ENCODE results near the gene BGLAP. TPM values are rescaled to one million over a fixed set of nuclear protein-coding genes. Genes with fewer than 3 reads are reported as not detected.

BGLAP gene
- total RNA-seq, 4 donors from 2014 or later = 1.1 to 2.1 TPM; not detected in 2

DNA sequence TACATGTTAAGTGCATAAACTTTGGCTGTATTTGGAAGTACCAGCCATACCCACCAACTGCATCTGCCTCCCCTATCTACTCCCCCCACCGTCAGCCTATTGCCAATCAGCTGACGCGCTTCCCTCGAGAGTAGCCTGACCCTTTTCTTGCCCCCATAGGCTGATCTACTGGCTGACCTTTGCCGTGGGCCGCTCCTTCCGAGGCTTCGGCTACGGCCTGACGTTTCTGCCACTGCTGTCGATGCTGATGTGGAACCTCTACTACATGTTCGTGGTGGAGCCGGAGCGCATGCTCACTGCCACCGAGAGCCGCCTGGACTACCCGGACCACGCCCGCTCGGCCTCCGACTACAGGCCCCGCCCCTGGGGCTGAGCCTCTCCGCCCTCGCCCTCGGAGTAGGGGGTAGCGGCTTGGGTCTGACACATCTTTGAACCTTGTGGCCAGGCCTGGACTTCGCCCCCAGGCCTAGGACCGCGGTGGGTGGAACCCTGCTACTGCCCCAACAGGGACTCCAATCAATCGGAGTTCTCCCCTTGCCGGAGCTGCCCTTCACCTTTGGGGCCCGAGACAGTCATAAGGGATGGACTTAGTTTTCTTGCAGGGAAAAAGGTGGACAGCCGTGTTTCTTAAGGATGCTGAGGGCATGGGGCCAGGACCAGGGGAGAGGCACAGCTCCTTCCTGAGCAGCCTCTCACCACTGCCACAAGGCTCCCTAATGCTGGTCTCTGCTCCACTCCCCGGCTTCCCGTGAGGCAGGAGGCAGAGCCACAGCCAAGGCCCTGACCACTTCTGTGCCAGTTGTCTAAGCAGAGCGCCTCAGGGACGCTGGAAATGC is 49.5 kb downstream of the BGLAP start:
- Histone ChIP-seq H3K36me3 (no peaks in the 10 kb centered on the region), H3K9me3 (no peaks in the 10 kb centered on the region), H3K27me3 (no peaks in the 10 kb centered on the region), H3K4me3 (peak overlapping the region; percentile 18 to 54 (median 34)), H3K4me1 (peaks cover 0 to 24% (median 0%) of the 10 kb centered on the region in 4 donors), H3K27ac (peak overlapping the region; percentile 39 to 75 (median 64))
- TF ChIP-seq POLR2A (IDR thresholded peaks at IDR 0.05) = peak; percentile 28 to 73
- no peak for TF ChIP-seq CTCF (IDR thresholded peaks at IDR 0.05)
- DNase-seq = peak; percentile 65 to 95 (median 94)

Small RNA genes lying within 50 kb of the gene (small RNA-seq; reads per million reads assigned to genes)
- 0 reads per million in 2 donors for gene RF00568

Other genes starting within 250 kb of the BGLAP start
- gene SSR2, start 221.2 kb upstream of the BGLAP start, total RNA-seq = 100 to 1,000 TPM; 133 to 269 (median 202) TPM
- gene UBQLN4, start 188.4 kb upstream of the BGLAP start, total RNA-seq = 10 to 100 TPM; 16.3 to 22.5 (median 21.4) TPM
- 10 to 100 TPM; 40.4 to 75.5 (median 54.1) TPM for gene LAMTOR2, start 187.4 kb upstream of the BGLAP start, total RNA-seq
- 100 to 1,000 TPM in 3 of 4 donors, 10 to 100 TPM in 1; 96.6 to 188 (median 146) TPM for gene RAB25, start 181.0 kb upstream of the BGLAP start, total RNA-seq
- gene MEX3A, start 159.7 kb upstream of the BGLAP start, total RNA-seq = 1 to 10 TPM in 1 of 4 donors, under 1 TPM in 1, not detected in 2; 0.80 to 2.1 TPM
- 100 to 1,000 TPM; 201 to 295 (median 211) TPM for gene LMNA, start 127.5 kb upstream of the BGLAP start, total RNA-seq
- gene SEMA4A, start 88.6 kb upstream of the BGLAP start, total RNA-seq = 10 to 100 TPM in 1 of 4 donors, 1 to 10 TPM in 3; 1.5 to 19.0 (median 3.2) TPM
- gene SLC25A44, start 48.1 kb upstream of the BGLAP start, total RNA-seq = 10 to 100 TPM; 15.7 to 40.6 (median 33.7) TPM
- 10 to 100 TPM; 39.9 to 52.8 (median 43.6) TPM for gene PMF1, start 29.2 kb upstream of the BGLAP start, total RNA-seq
- gene PAQR6, start 5.9 kb downstream of the BGLAP start, total RNA-seq = 1 to 10 TPM in 3 of 4 donors, under 1 TPM in 1; 0.70 to 7.4 (median 4.1) TPM
- 100 to 1,000 TPM in 2 of 4 donors, 10 to 100 TPM in 2; 70.1 to 139 (median 103) TPM for gene SMG5, start 40.6 kb downstream of the BGLAP start, total RNA-seq
- gene TMEM79, start 42.1 kb downstream of the BGLAP start, total RNA-seq = 1 to 10 TPM; 1.9 to 9.7 (median 5.4) TPM
- gene GLMP, start 53.5 kb downstream of the BGLAP start, total RNA-seq = 10 to 100 TPM; 23.1 to 67.8 (median 61.3) TPM
- not detected for gene VHLL, start 57.1 kb downstream of the BGLAP start, total RNA-seq
- 100 to 1,000 TPM in 3 of 4 donors, 10 to 100 TPM in 1; 63.9 to 148 (median 134) TPM for gene CCT3, start 96.1 kb downstream of the BGLAP start, total RNA-seq
- gene TSACC, start 96.3 kb downstream of the BGLAP start, total RNA-seq = not detected
- 1 to 10 TPM in 1 of 4 donors, not detected in 3; 3.1 TPM for gene RHBG, start 127.0 kb downstream of the BGLAP start, total RNA-seq

Data from Peyer's patch (tissue), 4 donors.